MG63 (cell line): ENCODE measurements around the gene PBX2. TPM values are rescaled to one million over a fixed set of nuclear protein-coding genes. Genes with fewer than 3 reads are reported as not detected.

Experiments used
- DNase-seq: peaks from one replicate; pipeline ENCODE4 v3.0.0-alpha.2; 2020
- H3K27me3 ChIP-seq: fragments of 250-450 bp; sonication (Bioruptor Pico); 2 replicates; pipeline ENCODE4 v1.5.1; 2020; ENCODE audit warnings: mild to moderate bottlenecking, moderate library complexity
- H3K36me3 ChIP-seq: fragments of 250-450 bp; sonication (Bioruptor Pico); 2 replicates; pipeline ENCODE4 v1.5.1; 2020; ENCODE audit warnings: mild to moderate bottlenecking, moderate library complexity
- H3K4me3 ChIP-seq: fragments of 250-450 bp; sonication (Bioruptor Pico); 2 replicates; pipeline ENCODE4 v1.5.1; 2020; ENCODE audit warnings: mild to moderate bottlenecking, moderate library complexity
- H3K9me3 ChIP-seq: fragments of 250-450 bp; sonication (Bioruptor Pico); 2 replicates; pipeline ENCODE4 v1.5.1; 2020; ENCODE audit warnings: mild to moderate bottlenecking, moderate library complexity
- total RNA-seq: library from RNA; depleted of rRNA; stranded (reverse); fragments of >200 nt; shearing (Covaris generic); gene quantifications from 2 replicates; pipeline ENCODE4 v1.2.3, GENCODE V29; 2014; ENCODE audit warnings: low replicate concordance

PBX2 gene
- total RNA-seq, 1 experiment from 2014 or later, result 10.9 TPM

DNA sequence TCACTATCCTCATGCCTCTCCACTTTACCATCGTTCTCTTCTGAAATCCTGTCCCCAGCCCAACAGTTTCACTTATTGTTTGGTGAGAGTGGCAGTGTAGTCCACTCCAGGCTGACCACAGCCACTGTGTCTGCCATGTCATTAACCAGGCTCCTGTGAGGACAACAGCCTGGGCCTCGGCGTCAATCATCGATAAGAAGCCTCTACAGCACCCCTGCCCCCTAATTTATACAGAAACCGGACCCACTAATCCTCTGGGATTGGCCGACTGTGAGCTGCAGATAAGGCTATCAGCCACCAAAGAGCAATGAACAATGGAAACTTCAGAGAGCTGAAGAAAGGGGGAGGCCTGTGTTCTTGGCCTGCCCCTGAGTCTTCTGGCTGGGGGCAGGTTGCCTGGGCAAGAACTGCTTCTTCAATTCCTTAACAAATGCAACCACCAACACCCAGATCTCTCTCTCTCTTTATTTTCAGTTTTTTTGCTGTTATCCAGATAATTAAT, 22.2 kb downstream of the PBX2 start:
- Histone ChIP-seq H3K4me3 (no peak overlapping the region), H3K27me3 (no peaks in the 10 kb centered on the region), H3K9me3 (no peaks in the 10 kb centered on the region), H3K36me3 (no peaks in the 10 kb centered on the region)
- DNase-seq, result no peak

DNA sequence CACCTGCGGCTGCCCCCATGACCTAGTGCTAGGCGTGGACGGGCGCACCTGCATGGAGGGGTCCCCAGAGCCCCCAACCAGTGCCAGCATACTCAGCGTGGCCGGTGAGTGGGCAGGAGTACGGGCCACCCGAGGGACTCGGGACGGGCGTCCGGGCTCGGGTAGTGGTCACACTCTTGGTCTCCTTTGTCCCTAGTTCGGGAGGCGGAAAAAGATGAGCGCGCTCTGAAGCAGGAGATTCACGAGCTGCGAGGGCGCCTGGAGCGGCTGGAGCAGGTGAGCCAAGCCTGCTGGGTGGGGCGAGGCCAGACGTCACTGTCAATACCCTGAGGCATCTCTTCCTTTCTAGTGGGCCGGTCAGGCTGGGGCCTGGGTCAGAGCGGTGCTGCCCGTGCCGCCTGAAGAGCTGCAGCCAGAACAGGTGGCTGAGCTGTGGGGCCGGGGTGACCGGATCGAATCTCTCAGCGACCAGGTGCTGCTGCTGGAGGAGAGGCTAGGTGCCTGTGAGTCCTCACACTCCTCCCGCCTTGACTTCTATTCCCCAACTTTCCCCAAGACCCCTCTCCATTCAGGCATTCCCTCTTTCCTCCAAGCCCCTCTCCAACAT, 22.7 kb downstream of the PBX2 start:
- Histone ChIP-seq H3K27me3 (no peaks in the 10 kb centered on the region), H3K4me3 (no peak overlapping the region), H3K9me3 (no peaks in the 10 kb centered on the region), H3K36me3 (no peaks in the 10 kb centered on the region)
- DNase-seq, result no peak

- Histone ChIP-seq H3K36me3 (no peaks in the 10 kb centered on the region), H3K9me3 (no peaks in the 10 kb centered on the region), H3K4me3 (no peak overlapping the region), H3K27me3 (no peaks in the 10 kb centered on the region)
- DNase-seq, result no peak
These were observed 23.5 kb downstream of the PBX2 start for GRCh38 chr6:32166411-32167061.

- no peaks in the 10 kb centered on the region for H3K9me3 ChIP-seq
- no peaks in the 10 kb centered on the region for H3K27me3 ChIP-seq
- DNase-seq, result no peak
- H3K4me3 ChIP-seq, result no peak within 1 kb of the TSS
- no peaks in the 10 kb centered on the region for H3K36me3 ChIP-seq
These were observed 25.7 kb downstream of the PBX2 start, which contains the start of gene EGFL8 for GRCh38 chr6:32164295-32164694. EGFL8 (plus strand) TSS chr6:32164595; CDS start chr6:32166166, 1,571 bp downstream.

GRCh38 chr6:32163559-32164258, 26.3 kb downstream of the PBX2 start:
- DNase-seq, result no peak
- no peaks in the 10 kb centered on the region for H3K27me3 ChIP-seq
- H3K36me3 ChIP-seq, result no peaks in the 10 kb centered on the region
- H3K4me3 ChIP-seq, result no peak overlapping the region
- H3K9me3 ChIP-seq, result no peaks in the 10 kb centered on the region

GRCh38 chr6:32158052-32158451, 31.9 kb downstream of the PBX2 start:
- DNase-seq, result no peak
- H3K4me3 ChIP-seq, result no peak overlapping the region
- no peaks in the 10 kb centered on the region for H3K9me3 ChIP-seq
- no peaks in the 10 kb centered on the region for H3K27me3 ChIP-seq
- H3K36me3 ChIP-seq, result no peaks in the 10 kb centered on the region

DNA sequence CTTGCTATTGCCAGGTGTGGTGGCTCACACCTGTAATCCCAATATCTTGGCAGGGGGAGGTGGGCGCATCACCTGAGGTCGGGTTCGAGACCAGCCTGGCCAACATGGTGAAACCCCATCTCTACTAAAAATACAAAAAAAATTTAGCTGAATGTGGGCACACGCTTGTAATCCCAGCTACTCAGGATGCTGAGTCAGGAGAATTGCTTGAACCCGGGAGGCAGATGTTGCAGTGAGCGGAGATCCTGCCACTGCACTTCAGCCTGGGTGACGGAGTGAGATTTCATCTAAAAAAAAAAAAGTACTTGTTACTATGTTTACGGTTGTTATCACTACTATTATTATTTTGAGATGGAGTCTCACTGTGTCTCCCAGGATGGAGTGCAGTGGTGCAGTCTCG, 33.1 kb downstream of the PBX2 start:
- H3K36me3 ChIP-seq, result no peaks in the 10 kb centered on the region
- no peaks in the 10 kb centered on the region for H3K9me3 ChIP-seq
- H3K4me3 ChIP-seq, result no peak overlapping the region
- H3K27me3 ChIP-seq, result no peaks in the 10 kb centered on the region
- DNase-seq, result no peak

- H3K36me3 ChIP-seq, result no peaks in the 10 kb centered on the region
These were observed 35.4 kb downstream of the PBX2 start for GRCh38 chr6:32154514-32155161.

DNA sequence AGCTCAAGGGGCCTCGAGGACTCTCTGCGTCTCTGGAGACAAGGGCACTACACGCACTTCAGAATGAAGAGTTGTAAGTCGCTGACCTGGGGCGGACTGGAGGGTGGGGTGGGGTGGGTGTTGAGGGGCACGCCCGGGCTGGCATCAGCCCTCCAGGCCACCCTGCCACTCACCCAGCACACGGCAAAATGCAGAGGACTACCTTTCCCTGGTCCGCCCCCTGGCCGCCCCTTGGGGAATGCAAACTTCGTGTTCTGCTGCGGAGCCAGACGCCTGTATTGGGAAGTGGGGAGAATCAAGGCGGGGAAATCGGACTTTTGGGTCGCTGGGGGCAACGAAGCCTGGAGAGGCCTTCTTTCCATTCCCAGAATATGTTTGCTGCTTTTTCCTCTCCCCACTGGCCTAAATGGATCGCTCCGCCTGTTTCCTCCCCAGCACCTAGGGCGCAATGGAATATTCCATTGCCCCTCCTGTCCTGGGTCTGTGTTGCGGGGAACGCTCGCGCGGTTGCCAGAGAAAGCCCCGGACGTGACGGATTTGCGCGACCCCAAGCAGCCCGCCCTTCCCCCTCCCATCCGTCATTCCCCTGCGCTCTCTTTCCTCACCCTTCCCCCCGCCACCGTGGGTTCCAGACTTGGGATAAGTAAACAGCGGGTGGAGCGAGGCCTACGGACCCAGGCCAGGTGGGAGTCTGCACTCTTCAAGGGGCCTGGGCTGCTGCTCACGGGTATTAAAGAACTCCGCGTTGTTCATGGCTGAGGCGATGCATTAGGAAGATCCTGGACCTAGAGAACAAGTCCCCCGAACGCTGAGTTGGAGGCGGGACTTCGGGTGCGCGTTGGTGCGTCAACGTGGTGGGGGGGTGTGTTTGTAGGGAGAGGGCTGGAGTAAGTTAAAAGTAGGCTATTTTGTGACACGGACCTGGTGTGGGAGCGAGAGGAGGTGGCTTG, 36.2 kb downstream of the PBX2 start, which contains the start of gene PPT2:
TSS of gene PPT2 (plus strand) at position 578 of the 950 bp plus-strand sequence. CDS start 454 bp downstream, outside the sequence.
- Histone ChIP-seq H3K9me3 (no peaks in the 10 kb centered on the region), H3K36me3 (no peaks in the 10 kb centered on the region), H3K27me3 (no peaks in the 10 kb centered on the region), H3K4me3 (peak within 1 kb of the TSS; percentile 76)
- peak; percentile 82 for DNase-seq

More at GRCh38 chr6:32154514-32155161, 35.4 kb downstream of the PBX2 start:
- H3K9me3 ChIP-seq, result no peaks in the 10 kb centered on the region
- peak; percentile 45 for DNase-seq
- peak overlapping the region; percentile 76 for H3K4me3 ChIP-seq
- H3K27me3 ChIP-seq, result no peaks in the 10 kb centered on the region

- no peaks in the 10 kb centered on the region for H3K9me3 ChIP-seq
- H3K4me3 ChIP-seq, result peak overlapping the region; percentile 76
- H3K27me3 ChIP-seq, result no peaks in the 10 kb centered on the region
- DNase-seq, result no peak
- no peaks in the 10 kb centered on the region for H3K36me3 ChIP-seq
These were observed 37.0 kb downstream of the PBX2 start for GRCh38 chr6:32152769-32153563.

GRCh38 chr6:32151863-32152768, 37.9 kb downstream of the PBX2 start, which contains the start of gene PRRT1:
PRRT1 (minus strand) TSS chr6:32151939; CDS start chr6:32151827, 112 bp downstream.
- no peaks in the 10 kb centered on the region for H3K36me3 ChIP-seq
- no peak within 1 kb of the TSS for H3K4me3 ChIP-seq
- no peak for DNase-seq
- H3K27me3 ChIP-seq, result no peaks in the 10 kb centered on the region
- no peaks in the 10 kb centered on the region for H3K9me3 ChIP-seq

DNA sequence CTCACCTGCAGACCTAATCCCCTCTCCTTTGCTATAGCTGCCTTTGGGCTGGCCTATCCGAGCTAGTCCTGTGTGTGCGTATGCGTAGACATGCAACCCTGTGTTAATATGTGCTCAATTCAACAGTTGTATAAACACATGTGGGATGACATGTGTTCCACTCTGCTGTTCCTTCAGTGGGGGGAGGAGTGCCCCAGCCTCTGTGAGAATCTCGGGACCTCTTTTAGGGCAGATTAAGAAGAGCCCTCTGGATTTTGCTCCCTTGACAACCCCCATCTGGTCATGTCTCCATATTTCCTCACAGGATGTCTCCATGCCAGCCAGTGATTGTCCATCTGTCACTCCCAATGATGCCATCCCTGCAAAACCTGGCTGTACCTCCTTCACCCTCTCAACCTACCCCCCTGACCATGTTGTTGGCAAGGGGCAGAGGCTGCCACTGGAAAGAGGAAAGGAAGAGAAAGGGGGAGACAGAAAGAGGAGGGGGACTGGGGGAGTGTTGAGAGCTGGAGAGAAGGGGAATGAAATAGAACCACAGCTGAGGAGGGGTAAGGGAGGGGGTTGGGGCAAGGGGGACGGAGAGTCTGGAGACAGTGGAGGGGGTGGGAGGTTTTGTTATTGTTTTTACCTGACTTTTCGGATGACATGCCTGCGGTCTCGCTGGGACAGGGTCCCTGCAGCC, 38.7 kb downstream of the PBX2 start:
- Histone ChIP-seq H3K27me3 (no peaks in the 10 kb centered on the region), H3K4me3 (no peak overlapping the region), H3K9me3 (no peaks in the 10 kb centered on the region), H3K36me3 (no peaks in the 10 kb centered on the region)
- no peak for DNase-seq

GRCh38 chr6:32149932-32150870, 39.8 kb downstream of the PBX2 start:
- no peak overlapping the region for H3K4me3 ChIP-seq
- H3K36me3 ChIP-seq, result no peaks in the 10 kb centered on the region
- no peak for DNase-seq
- H3K27me3 ChIP-seq, result no peaks in the 10 kb centered on the region
- H3K9me3 ChIP-seq, result no peaks in the 10 kb centered on the region
